GM18868 (cell line): ENCODE data around the gene C2orf15.
"Not testable (repeated sequence)": the region's sequence is repeated elsewhere in the genome, so short reads cannot be mapped to it uniquely, and the experiment has no call there.

Source experiments
- ATAC-seq: cut with Tn5 transposase; IDR thresholded peaks from one replicate; pipeline ENCODE4 v1.9.1; 2021; ENCODE audit warnings: mild to moderate bottlenecking, moderate library complexity; ENCODE audit not compliant: unreplicated experiment

The C2orf15 gene

GRCh38 chr2:99141110-99142108, at the start of gene C2orf15:
C2orf15 (plus strand) TSS chr2:99141707; CDS start chr2:99150559, 8,852 bp downstream.
- peak; percentile 85 for ATAC-seq

- ATAC-seq, result no peak
Observed at GRCh38 chr2:99096728-99097127, 44.8 kb upstream of the C2orf15 start.

GRCh38 chr2:99101697-99102096, 39.8 kb upstream of the C2orf15 start:
- ATAC-seq, result no peak

GRCh38 chr2:99104006-99104405, 37.5 kb upstream of the C2orf15 start:
- no peak for ATAC-seq

GRCh38 chr2:99106913-99107312, 34.6 kb upstream of the C2orf15 start:
- no peak for ATAC-seq

GRCh38 chr2:99111236-99111635, 30.3 kb upstream of the C2orf15 start:
- ATAC-seq, result no peak

GRCh38 chr2:99111945-99112344, 29.6 kb upstream of the C2orf15 start:
- no peak for ATAC-seq

- no peak for ATAC-seq
Observed at GRCh38 chr2:99112617-99113016, 28.9 kb upstream of the C2orf15 start.

GRCh38 chr2:99127981-99128380, 13.5 kb upstream of the C2orf15 start:
- ATAC-seq, result no peak

- ATAC-seq, result not testable (repeated sequence)
Observed at GRCh38 chr2:99135044-99135556, 6.4 kb upstream of the C2orf15 start.

GRCh38 chr2:99139003-99139402, 2.5 kb upstream of the C2orf15 start:
- ATAC-seq, result no peak

- ATAC-seq, result no peak
Observed at GRCh38 chr2:99140056-99140859, 1.2 kb upstream of the C2orf15 start.

GRCh38 chr2:99140860-99141109, 722 bp upstream of the C2orf15 start:
- peak; percentile 30 for ATAC-seq

- ATAC-seq, result no peak
Observed at GRCh38 chr2:99150706-99151105, 9.2 kb downstream of the C2orf15 start.

GRCh38 chr2:99152199-99152895, 10.8 kb downstream of the C2orf15 start:
- ATAC-seq, result no peak

- ATAC-seq, result no peak
Observed at GRCh38 chr2:99153921-99154604, 12.6 kb downstream of the C2orf15 start.

GRCh38 chr2:99154643-99155536, 13.4 kb downstream of the C2orf15 start, which contains the start of the genes LIPT1 and TSGA10:
LIPT1 (plus strand) TSS chr2:99154967; CDS start chr2:99161958, 6,991 bp downstream.
TSGA10 (minus strand) TSS chr2:99154942; CDS start chr2:99109439, 45,503 bp downstream.
- peak; percentile 97 for ATAC-seq

GRCh38 chr2:99156891-99157290, 15.4 kb downstream of the C2orf15 start:
- ATAC-seq, result no peak

- ATAC-seq, result no peak
Observed at GRCh38 chr2:99158599-99158998, 17.1 kb downstream of the C2orf15 start.
